ENCODE measurements around the gene TMPRSS7.

GRCh38 chr3:112109322-112109721 is 74.8 kb downstream of the TMPRSS7 start:
- TF ChIP-seq POLR2A (IDR thresholded peaks at IDR 0.05) = no peak
- TF ChIP-seq CTCF (IDR thresholded peaks at IDR 0.05) = no peak
